Measurements from ENCODE around the gene ATG5.

- TF ChIP-seq SUZ12 (IDR thresholded peaks at IDR 0.05; ENCODE audit: extremely low read depth, insufficient read depth, insufficient read length) = no peak
- TF ChIP-seq ZNF274 (IDR thresholded peaks at IDR 0.05; ENCODE audit: low read depth, low read length) = no peak
Observed at GRCh38 chr6:106145741-106146227, 179.8 kb downstream of the ATG5 start.

Measured in NT2/D1 (cell line).